Transverse colon (tissue), 4 donors: ENCODE results near the gene MSI1.

Experiments
- CTCF ChIP-seq, 5 experiments: fragments of 200-600 bp in 3 of 5; fragments of 450-650 bp in 2 of 5; sonication (generic) in 3 of 5; IDR thresholded peaks; 1 replicate in 2 of 5; 2 replicates in 3 of 5; pipeline ENCODE4 v1.5.1; 2016 to 2017; ENCODE audit warnings: antibody characterized with exemption in 5 of 5, inconsistent platforms in 3 of 5, mild to moderate bottlenecking in 2 of 5, moderate library complexity in 1 of 5
- POLR2A ChIP-seq: fragments of 450-650 bp; IDR thresholded peaks from one replicate; pipeline ENCODE4 v1.6.1; 2016; ENCODE audit warnings: antibody characterized with exemption, mild to moderate bottlenecking, moderate library complexity
- POLR2AphosphoS5 ChIP-seq, 3 donors: sonication (generic); formaldehyde crosslinking; IDR thresholded peaks; one replicate each; pipeline ENCODE4 v1.6.1; 2016; ENCODE audit warnings: antibody characterized with exemption in 3 of 3

- TF ChIP-seq POLR2A (no peak), CTCF (IDR thresholded peaks at IDR 0.05) (peak; percentile 84 to 93 (median 85)), POLR2AphosphoS5 (IDR thresholded peaks at IDR 0.05) (peak in 1 of 3 donors; percentile 17)
Measured at GRCh38 chr12:120356567-120357030, 12.4 kb downstream of the MSI1 start.
